Measurements from ENCODE around the gene MBD5.

MBD5 gene

DNA sequence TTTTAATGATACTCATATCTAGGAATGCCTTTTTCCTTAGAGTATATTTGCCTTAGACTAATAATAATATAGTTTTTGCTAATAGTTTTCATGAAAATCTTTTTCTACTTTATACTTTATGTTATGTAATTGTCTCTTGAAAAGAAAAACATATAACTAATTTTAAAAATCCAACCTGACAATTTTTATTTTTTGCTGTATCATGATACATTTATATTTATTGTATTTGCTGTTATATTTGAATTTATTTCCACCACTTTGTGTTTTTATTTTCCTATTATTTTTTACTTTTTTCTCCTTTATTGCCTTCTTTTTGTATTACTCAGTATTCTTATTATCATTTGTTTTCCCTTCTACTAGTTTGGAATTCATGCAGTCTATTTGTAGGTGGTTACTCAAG is 85.4 kb downstream of the MBD5 start:
- no peak for DNase-seq (ENCODE audit: extremely low read depth, low read depth)
- no peak for TF ChIP-seq CTCF (IDR thresholded peaks at IDR 0.05; ENCODE audit: low read depth, low read length, missing control alignments)
- H3K4me3 ChIP-seq (replicated peaks; ENCODE audit: low read depth, low read length) = no peak overlapping the region

GRCh38 chr2:148108385-148108784 is 87.5 kb downstream of the MBD5 start:
- no peak overlapping the region for H3K4me3 ChIP-seq (replicated peaks; ENCODE audit: low read depth, low read length)
- no peak for DNase-seq (ENCODE audit: extremely low read depth, low read depth)
- TF ChIP-seq CTCF (IDR thresholded peaks at IDR 0.05; ENCODE audit: low read depth, low read length, missing control alignments) = no peak

GRCh38 chr2:148110184-148110583 is 89.3 kb downstream of the MBD5 start:
- no peak for DNase-seq (ENCODE audit: extremely low read depth, low read depth)
- no peak for TF ChIP-seq CTCF (IDR thresholded peaks at IDR 0.05; ENCODE audit: low read depth, low read length, missing control alignments)
- no peak overlapping the region for H3K4me3 ChIP-seq (replicated peaks; ENCODE audit: low read depth, low read length)

- H3K4me3 ChIP-seq (replicated peaks; ENCODE audit: low read depth, low read length) = no peak overlapping the region
- no peak for TF ChIP-seq CTCF (IDR thresholded peaks at IDR 0.05; ENCODE audit: low read depth, low read length, missing control alignments)
- no peak for DNase-seq (ENCODE audit: extremely low read depth, low read depth)
Measured at GRCh38 chr2:148122788-148123187, 101.9 kb downstream of the MBD5 start.

- no peak for DNase-seq (ENCODE audit: extremely low read depth, low read depth)
Measured at GRCh38 chr2:148124271-148124670, 103.4 kb downstream of the MBD5 start.

GRCh38 chr2:148130581-148130980 is 109.7 kb downstream of the MBD5 start:
- no peak for TF ChIP-seq CTCF (IDR thresholded peaks at IDR 0.05; ENCODE audit: low read depth, low read length, missing control alignments)
- no peak for DNase-seq (ENCODE audit: extremely low read depth, low read depth)
- no peak overlapping the region for H3K4me3 ChIP-seq (replicated peaks; ENCODE audit: low read depth, low read length)

More at GRCh38 chr2:148124271-148124670, 103.4 kb downstream of the MBD5 start:
- no peak for TF ChIP-seq CTCF (IDR thresholded peaks at IDR 0.05; ENCODE audit: low read depth, low read length, missing control alignments)
- no peak overlapping the region for H3K4me3 ChIP-seq (replicated peaks; ENCODE audit: low read depth, low read length)

GRCh38 chr2:148132412-148132811 is 111.5 kb downstream of the MBD5 start:
- H3K4me3 ChIP-seq (replicated peaks; ENCODE audit: low read depth, low read length) = no peak overlapping the region
- DNase-seq (ENCODE audit: extremely low read depth, low read depth) = no peak
- TF ChIP-seq CTCF (IDR thresholded peaks at IDR 0.05; ENCODE audit: low read depth, low read length, missing control alignments) = no peak

Measured in HFF-Myc (cell line).